ENCODE results near the gene CNTNAP5.

Gene CNTNAP5

GRCh38 chr2:124065636-124066035, 40.5 kb downstream of the CNTNAP5 start:
- DNase-seq, result no peak

DNA sequence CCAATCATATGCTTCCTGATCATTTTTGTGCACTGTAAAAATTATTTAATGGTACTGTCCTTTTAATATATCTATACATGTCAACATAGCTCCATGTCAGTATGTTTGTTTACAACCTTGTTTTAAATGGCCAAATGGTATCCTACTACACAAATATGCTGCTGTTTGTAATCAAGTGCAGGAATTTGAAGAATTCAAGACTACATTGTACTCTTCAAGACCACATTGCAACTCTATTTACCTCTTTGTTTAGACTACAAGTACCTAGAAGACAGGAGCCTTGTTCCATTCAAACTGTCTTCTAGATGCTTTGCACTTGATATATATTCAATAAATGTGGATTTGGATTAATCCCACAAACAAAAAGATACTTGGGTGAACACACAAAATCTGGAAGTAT, 41.7 kb downstream of the CNTNAP5 start:
- no peak for DNase-seq

DNA sequence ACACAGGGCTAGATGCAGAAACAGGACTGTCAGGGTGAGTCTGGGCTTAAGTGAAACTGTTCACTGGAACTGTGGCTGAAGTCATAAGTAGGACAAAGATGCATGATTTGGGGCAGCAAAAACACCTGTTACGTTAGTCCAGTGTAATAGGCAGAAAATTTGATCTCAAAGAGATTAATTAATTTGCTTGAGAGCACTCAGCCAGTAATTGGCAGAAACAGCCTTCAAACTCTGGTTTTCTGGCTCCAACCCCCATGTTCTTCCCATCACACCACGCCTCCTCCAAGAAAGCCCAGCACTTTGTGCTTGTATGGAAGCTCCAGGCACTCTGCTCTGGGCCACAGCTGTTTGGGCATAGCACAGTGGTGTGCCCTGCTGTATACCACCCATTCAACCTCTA, 54.0 kb downstream of the CNTNAP5 start:
- DNase-seq, result no peak

- DNase-seq, result no peak
Measured at GRCh38 chr2:124080281-124081153, 55.4 kb downstream of the CNTNAP5 start.

DNA sequence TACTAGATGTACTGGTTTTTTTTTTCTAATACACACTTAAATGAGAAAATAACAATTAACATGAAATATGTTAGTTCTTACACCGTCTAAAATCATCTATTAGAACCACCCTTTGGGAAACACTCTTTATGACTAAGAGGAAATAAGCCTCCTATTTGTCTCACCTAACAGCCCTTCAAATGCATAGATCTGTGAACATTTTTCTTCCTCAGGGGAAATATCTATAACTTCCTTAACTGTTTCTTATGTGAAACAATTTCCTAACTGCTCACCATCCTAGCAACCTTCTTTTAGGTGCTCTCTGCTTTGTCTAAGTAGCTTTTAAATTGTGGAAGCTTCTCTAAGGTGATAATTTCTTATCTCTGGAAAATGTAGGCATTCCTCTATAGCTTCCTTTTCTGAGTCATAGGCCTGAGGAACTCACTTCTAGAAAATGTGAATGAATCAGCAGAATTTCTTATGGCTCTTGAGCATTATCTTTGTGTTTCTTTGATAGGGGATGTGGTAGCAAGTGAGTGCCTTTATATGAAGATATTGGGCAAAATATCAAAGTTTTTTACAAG, 56.1 kb downstream of the CNTNAP5 start:
- DNase-seq, result no peak

DNA sequence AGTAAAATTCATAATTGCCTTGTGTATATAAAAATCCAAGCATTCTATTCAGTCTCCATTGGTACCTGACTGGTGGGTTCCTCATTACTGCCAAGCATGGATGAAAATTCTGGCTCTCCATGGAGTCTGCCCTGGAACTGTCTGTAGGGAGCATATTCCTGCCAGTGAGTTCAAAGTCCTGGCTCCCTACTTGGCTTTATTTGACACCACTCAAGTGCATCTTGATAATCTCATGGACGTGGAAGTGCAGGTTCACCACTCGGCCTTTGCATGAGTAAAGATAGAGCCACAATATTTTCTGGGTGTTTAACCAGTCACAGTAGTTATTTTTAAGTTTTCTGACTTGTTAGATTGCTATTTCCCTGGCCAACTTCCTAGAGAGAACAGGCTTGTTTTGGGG, 63.5 kb downstream of the CNTNAP5 start:
- no peak for DNase-seq

GRCh38 chr2:124091721-124092120, 66.6 kb downstream of the CNTNAP5 start:
- no peak for DNase-seq

- no peak for DNase-seq
Measured at GRCh38 chr2:124092651-124093050, 67.6 kb downstream of the CNTNAP5 start.

DNA sequence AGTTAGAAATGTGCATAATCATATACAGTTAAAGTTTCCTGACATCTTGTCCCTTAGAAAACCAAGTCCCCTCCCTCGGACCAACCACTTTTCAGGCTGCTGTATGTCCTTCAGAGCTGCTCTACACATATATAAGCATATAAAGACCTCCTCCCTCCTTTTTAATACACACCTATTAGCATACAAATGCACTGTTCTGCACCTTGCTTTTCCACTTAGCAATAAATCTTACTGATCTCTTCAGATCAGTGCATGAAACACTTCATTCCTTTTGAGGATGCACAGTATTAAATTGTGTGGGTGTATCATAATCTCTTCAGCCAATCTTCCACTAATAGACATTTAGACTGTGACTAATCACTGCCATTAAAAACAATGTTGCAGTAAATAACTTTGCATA, 79.8 kb downstream of the CNTNAP5 start:
- no peak for DNase-seq

GRCh38 chr2:124112206-124112605, 87.1 kb downstream of the CNTNAP5 start:
- no peak for DNase-seq

GRCh38 chr2:124112966-124113365, 87.9 kb downstream of the CNTNAP5 start:
- no peak for DNase-seq

GRCh38 chr2:124120246-124120645, 95.2 kb downstream of the CNTNAP5 start:
- no peak for DNase-seq

DNA sequence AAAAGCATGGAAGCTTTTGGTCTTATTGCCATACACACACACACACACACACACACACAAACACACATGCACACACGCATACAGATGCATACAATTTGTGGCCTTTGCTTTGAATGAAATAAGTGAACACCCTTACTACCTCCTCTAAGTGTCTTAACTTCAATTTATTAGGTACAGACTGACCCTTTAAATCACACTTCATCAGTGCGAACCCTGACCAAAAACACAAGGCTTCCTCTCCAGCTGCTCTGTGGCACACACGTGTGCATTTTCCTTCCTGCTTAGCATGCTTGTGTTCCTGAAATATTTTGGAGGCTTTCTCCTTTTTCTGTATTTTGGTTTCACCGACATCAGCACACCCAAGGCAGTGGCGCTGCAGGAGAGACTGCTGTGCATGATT, 96.0 kb downstream of the CNTNAP5 start:
- DNase-seq, result no peak

DNA sequence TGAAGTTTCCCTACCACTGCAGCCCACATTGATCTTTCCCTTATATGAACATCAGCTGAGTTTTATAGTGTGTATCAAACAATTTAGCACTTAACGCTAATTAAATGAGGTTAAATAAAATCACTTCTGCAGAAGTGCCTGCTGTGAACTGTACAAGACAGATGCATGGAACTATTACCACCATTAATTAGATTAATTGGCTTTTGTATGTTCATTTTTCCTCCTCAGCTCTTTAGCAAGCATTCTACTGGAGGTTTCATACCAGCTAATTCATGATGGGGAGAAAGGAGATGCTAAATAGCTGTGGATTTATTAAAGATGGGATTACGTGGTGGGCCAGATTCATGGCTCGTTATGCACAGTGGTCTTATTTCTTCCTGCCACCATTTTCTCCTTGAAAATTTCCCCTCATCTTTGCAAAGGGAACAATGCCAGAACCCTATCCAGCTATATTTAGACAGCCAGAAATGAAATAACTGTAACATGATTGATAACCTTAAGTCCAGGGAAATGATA, 96.7 kb downstream of the CNTNAP5 start:
- DNase-seq, result no peak

DNA sequence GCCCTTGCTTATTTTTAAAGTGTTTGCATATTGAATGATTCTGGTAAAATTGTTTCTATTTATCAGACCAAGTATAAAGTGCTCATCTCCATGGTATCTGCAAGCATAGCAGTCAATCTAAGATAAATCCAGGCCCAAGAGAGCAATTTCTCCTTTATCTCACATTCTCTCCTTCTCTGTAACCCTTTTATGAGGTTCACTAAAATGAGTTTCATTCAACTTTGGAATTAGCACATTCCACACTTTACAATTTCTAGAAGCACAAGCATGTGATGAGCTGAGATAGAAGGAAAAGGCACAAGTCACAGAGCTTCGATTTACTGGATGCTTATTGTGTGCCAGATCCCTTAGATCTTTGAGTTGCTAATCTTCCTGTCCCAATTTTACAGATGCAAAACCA, 97.3 kb downstream of the CNTNAP5 start:
- DNase-seq, result no peak

GRCh38 chr2:124131276-124131675, 106.2 kb downstream of the CNTNAP5 start:
- no peak for DNase-seq

- no peak for DNase-seq
Measured at GRCh38 chr2:124136110-124136509, 111.0 kb downstream of the CNTNAP5 start.

GRCh38 chr2:124138076-124138475, 113.0 kb downstream of the CNTNAP5 start:
- no peak for DNase-seq

- DNase-seq, result no peak
Measured at GRCh38 chr2:124145982-124146381, 120.9 kb downstream of the CNTNAP5 start.

DNA sequence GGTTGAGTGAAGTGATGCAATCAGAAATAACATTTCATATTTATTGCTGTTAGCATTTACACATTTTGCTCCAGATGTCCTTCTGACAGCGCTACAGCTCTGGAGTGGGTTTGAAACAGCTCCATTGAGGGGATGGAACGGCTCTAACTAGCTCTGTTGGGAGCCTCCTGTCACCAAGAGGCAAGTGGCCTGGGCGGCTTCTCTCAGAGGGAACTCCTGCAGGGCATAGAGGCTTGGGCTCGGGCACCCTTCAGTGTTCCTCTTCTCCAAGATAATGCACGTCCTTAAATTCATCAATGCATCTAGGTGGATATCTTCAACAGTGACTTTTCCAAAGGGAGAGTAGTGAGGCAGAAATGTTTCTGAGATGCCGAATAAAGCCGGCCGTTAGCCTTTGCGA, 122.5 kb downstream of the CNTNAP5 start:
- DNase-seq, result no peak

DNA sequence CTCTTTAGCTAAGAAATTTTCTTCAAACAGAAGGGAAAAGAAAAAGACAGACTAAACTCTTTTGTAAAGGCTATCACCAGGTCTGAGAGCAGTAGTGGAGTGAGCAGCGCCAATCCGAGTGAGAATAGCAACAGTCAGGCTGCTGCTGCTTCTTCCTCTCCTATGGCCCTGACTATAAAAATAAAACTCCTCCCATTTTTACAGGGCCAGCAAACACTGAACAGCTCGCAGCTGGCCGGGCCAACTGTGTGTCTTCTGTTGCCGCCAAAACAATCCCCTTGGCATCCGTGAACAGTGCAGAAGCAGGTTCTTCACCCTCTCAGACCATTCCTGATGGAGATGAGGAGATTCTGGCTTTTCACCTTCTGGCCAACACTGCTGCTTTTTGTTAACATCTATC, 124.5 kb downstream of the CNTNAP5 start:
- no peak for DNase-seq

- DNase-seq, result no peak
Measured at GRCh38 chr2:124151691-124152090, 126.6 kb downstream of the CNTNAP5 start.

GRCh38 chr2:124153713-124154112, 128.6 kb downstream of the CNTNAP5 start:
- no peak for DNase-seq

DNA sequence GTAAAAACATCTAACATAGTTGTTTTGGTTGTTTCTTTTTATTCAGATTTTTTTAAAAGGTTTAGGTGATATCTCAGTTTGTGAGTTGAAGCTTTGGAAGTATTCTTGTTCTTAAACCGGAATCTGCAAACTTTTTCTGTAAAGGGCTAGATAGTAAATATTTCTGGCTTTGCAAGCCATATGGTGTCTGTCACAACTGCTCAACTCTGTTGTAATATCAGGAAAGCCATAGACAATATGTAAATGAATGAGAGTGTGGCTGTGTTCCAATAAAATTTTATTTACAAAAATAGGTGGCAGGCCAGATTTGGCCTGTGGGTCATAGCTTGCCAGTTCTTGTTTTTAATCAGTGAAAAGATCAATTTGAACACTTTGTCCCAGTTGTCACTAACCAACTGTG, 134.1 kb downstream of the CNTNAP5 start:
- DNase-seq, result no peak

GRCh38 chr2:124161542-124161941, 136.5 kb downstream of the CNTNAP5 start:
- no peak for DNase-seq

All from activated CD4-positive, alpha-beta T cell treated with anti-CD3 and anti-CD28 coated beads for 48 hours (primary cell).